MCF 10A (cell line): ENCODE measurements around the gene INCA1. TPM values are rescaled to one million over a fixed set of nuclear protein-coding genes. Genes with fewer than 3 reads are reported as not detected.

ENCODE experiments used
- BruUV-seq: library from RNA; stranded (reverse); fragments of 400-500 nt; replicated peaks from 2 replicates; lab custom pipeline; 2021; lab: Mats Ljungman, UMichigan
- CTCF ChIA-PET: fragments of 300-600 bp; sonication (Branson Sonifier 250); formaldehyde crosslinking; extraction: SDS; loops from one replicate; lab custom pipeline; 2021; ENCODE audit warnings: antibody characterized with exemption, inconsistent platforms; lab: Yijun Ruan, JAX
- POLR2A ChIA-PET: fragments of 300-600, 350-650 bp; sonication (Branson Sonifier 250); formaldehyde crosslinking; extraction: SDS; loops from one replicate; lab custom pipeline; 2020; ENCODE audit warnings: antibody characterized with exemption, inconsistent platforms; lab: Yijun Ruan, JAX
- DNase-seq: peaks from one replicate; pipeline ENCODE4 v3.0.0-alpha.2; 2018; ENCODE audit not compliant: unreplicated experiment
- H3K27ac Mint-ChIP-seq: one replicate; pipeline ENCODE4 v1.8.0; 2022; ENCODE audit warnings: mild to moderate bottlenecking, low read depth, mixed read lengths; ENCODE audit not compliant: unreplicated experiment
- H3K27me3 Mint-ChIP-seq: one replicate; pipeline ENCODE4 v1.8.0; 2022; ENCODE audit warnings: mixed read lengths; ENCODE audit not compliant: insufficient read depth, unreplicated experiment
- H3K36me3 Mint-ChIP-seq: one replicate; pipeline ENCODE4 v1.8.0; 2022; ENCODE audit warnings: mild to moderate bottlenecking, moderate library complexity, mixed read lengths; ENCODE audit not compliant: insufficient read depth, unreplicated experiment
- H3K4me1 Mint-ChIP-seq: one replicate; pipeline ENCODE4 v1.8.0; 2022; ENCODE audit warnings: mixed read lengths; ENCODE audit not compliant: insufficient read depth, unreplicated experiment
- H3K4me3 Mint-ChIP-seq: one replicate; pipeline ENCODE4 v1.8.0; 2022; ENCODE audit warnings: mild to moderate bottlenecking, moderate library complexity, mixed read lengths; ENCODE audit not compliant: unreplicated experiment
- H3K9me3 Mint-ChIP-seq: one replicate; pipeline ENCODE4 v1.8.0; 2022; ENCODE audit warnings: mixed read lengths; ENCODE audit not compliant: unreplicated experiment
- CTCF ChIP-seq: fragments of 200-600 bp; IDR thresholded peaks from one replicate; pipeline ENCODE4 v1.8.0; 2022; ENCODE audit warnings: antibody characterized with exemption, mild to moderate bottlenecking; ENCODE audit not compliant: unreplicated experiment
- intact Hi-C: fragments of 100-400 bp; cut with micrococcal nuclease; formaldehyde crosslinking; loops from 2 replicates; pipeline ENCODE4 v1.14.1; 2022
- total RNA-seq: library from RNA; stranded (reverse); gene quantifications from 2 replicates; pipeline ENCODE4 v1.2.3, GENCODE V29; 2022

Gene INCA1
- total RNA-seq, 1 experiment from 2014 or later, result 0.44 TPM

- CTCF ChIA-PET, result interaction anchor here (0.7 to 1.6 kb wide), 3 partner anchors 8 to 88 kb away, joined by 3 to 6 read pairs (median 4); partner anchors contain the start of gene CAMTA2
- POLR2A ChIA-PET, result interaction anchor here (1.5 to 13.3 kb wide), 2 partner anchors 12 to 26 kb away, joined by 5 to 639 read pairs; partner anchors contain the start of genes ENO3, PFN1, RNF167 and SLC25A11
- H3K27me3 Mint-ChIP-seq, result no peaks in the 10 kb centered on the region
- TF ChIP-seq CTCF, result no peak
- no peak overlapping the region for H3K27ac Mint-ChIP-seq
- H3K36me3 Mint-ChIP-seq, result peaks cover 78% of the 10 kb centered on the region
- no peaks in the 10 kb centered on the region for H3K9me3 Mint-ChIP-seq
- peaks cover 15% of the 10 kb centered on the region for H3K4me1 Mint-ChIP-seq
- no TSS peak for BruUV-seq
- intact Hi-C loops, result no loop called here
- no peak for DNase-seq
- H3K4me3 Mint-ChIP-seq, result no peak overlapping the region
These were observed 23.1 kb downstream of the INCA1 start for GRCh38 chr17:4974115-4974670.

GRCh38 chr17:4973256-4974114 lies 23.8 kb downstream of the INCA1 start:
- Mint-ChIP-seq H3K36me3 (peaks cover 71% of the 10 kb centered on the region), H3K9me3 (no peaks in the 10 kb centered on the region), H3K4me3 (no peak overlapping the region), H3K27ac (no peak overlapping the region), H3K27me3 (no peaks in the 10 kb centered on the region), H3K4me1 (peaks cover 15% of the 10 kb centered on the region)
- CTCF ChIA-PET, result no interaction called here
- BruUV-seq, result no TSS peak
- no peak for DNase-seq
- no peak for TF ChIP-seq CTCF
- POLR2A ChIA-PET, result interaction anchor here (1.5 to 13.3 kb wide), 2 partner anchors 13 to 25 kb away, joined by 5 to 639 read pairs; partner anchors contain the start of genes ENO3, PFN1, RNF167 and SLC25A11
- intact Hi-C loops, result no loop called here

DNA sequence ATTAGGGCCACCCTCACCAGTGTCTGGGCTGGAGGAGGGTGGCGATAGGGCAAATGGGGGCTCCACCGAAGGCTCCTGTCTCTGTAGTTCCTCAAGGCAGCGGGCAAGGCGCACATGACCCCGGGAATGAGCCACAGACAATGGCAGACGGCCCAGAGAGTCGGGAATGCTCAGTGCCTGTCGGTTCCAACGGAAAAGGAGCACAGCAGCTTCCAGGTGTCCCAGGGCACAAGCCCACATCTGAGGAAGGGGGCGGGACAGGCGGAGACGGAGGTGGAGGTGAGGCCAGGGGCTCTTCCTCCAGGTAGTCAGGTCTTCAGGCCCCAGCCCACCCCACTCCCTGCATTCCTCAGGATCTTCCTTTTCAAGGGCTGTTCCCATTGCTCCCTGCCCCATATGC lies 24.6 kb downstream of the INCA1 start:
- peaks cover 64% of the 10 kb centered on the region for H3K36me3 Mint-ChIP-seq
- no peaks in the 10 kb centered on the region for H3K27me3 Mint-ChIP-seq
- BruUV-seq, result no TSS peak
- no peak for TF ChIP-seq CTCF
- CTCF ChIA-PET, result interaction anchor here (0.8 to 0.9 kb wide), 2 partner anchors 8 to 89 kb away, joined by 4 read pairs; no protein-coding TSS in a partner anchor
- no peak overlapping the region for H3K4me3 Mint-ChIP-seq
- H3K27ac Mint-ChIP-seq, result peak overlapping the region; percentile 68
- POLR2A ChIA-PET, result interaction anchor here (13.3 kb wide), 1 partner anchor 24 kb away, joined by 639 read pairs; the partner anchor contains the start of genes ENO3, PFN1, RNF167 and SLC25A11
- intact Hi-C loops, result no loop called here
- peaks cover 15% of the 10 kb centered on the region for H3K4me1 Mint-ChIP-seq
- DNase-seq, result no peak
- no peaks in the 10 kb centered on the region for H3K9me3 Mint-ChIP-seq

DNA sequence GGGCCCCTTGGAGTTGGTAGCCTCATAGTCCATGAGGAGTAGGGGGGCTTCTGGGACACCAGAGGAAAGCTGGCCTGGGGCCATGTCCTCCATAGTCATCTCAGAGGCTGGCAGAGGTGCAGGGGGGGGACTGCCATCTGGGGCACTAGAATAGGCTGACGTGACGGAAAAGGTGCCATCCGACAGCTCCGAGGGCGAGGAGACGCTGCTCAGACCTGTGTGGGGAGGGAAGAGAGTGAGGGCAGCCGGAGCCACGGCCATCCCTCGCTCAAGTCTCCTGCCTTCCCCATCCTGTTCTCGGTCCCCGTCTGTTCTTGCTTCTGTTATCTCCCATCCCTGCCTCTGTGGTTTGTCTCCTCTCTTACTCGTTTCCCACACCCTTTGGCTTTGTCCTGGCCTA lies 25.0 kb downstream of the INCA1 start:
- POLR2A ChIA-PET, result interaction anchor here (13.3 kb wide), 1 partner anchor 24 kb away, joined by 639 read pairs; the partner anchor contains the start of genes ENO3, PFN1, RNF167 and SLC25A11
- Mint-ChIP-seq H3K9me3 (no peaks in the 10 kb centered on the region), H3K4me3 (no peak overlapping the region), H3K4me1 (peaks cover 15% of the 10 kb centered on the region), H3K36me3 (peaks cover 59% of the 10 kb centered on the region), H3K27ac (peak overlapping the region; percentile 68), H3K27me3 (no peaks in the 10 kb centered on the region)
- CTCF ChIA-PET, result interaction anchor here (0.6 to 0.9 kb wide), 3 partner anchors 8 to 91 kb away, joined by 4 to 5 read pairs (median 4); no protein-coding TSS in a partner anchor
- intact Hi-C loops, result no loop called here
- no TSS peak for BruUV-seq
- no peak for DNase-seq
- no peak for TF ChIP-seq CTCF
